Activated CD4-positive, alpha-beta T cell treated with anti-CD3 and anti-CD28 coated beads, Interleukin-2, amount 10 ng/mL, durations not matched to agents 24 days and 14 days (primary cell): ENCODE results near the gene OPA1. TPM values are rescaled to one million over a fixed set of nuclear protein-coding genes. Genes with fewer than 3 reads are reported as not detected.

Experiments used
- DNase-seq: peaks from one replicate; pipeline ENCODE4 v3.0.0; 2022
- H3K27ac Mint-ChIP-seq: one replicate; pipeline ENCODE4 v1.8.0; 2022; ENCODE audit warnings: mild to moderate bottlenecking, mixed read lengths
- H3K27me3 Mint-ChIP-seq: one replicate; pipeline ENCODE4 v1.8.0; 2022; ENCODE audit warnings: mixed read lengths
- H3K36me3 Mint-ChIP-seq: one replicate; pipeline ENCODE4 v1.8.0; 2022; ENCODE audit warnings: low read depth, mild to moderate bottlenecking, mixed read lengths
- H3K4me1 Mint-ChIP-seq: one replicate; pipeline ENCODE4 v1.8.0; 2021; ENCODE audit warnings: mixed read lengths
- H3K4me3 Mint-ChIP-seq: one replicate; pipeline ENCODE4 v1.8.0; 2022; ENCODE audit warnings: mild to moderate bottlenecking, moderate library complexity, mixed read lengths
- H3K9me3 Mint-ChIP-seq: one replicate; pipeline ENCODE4 v1.8.0; 2021; ENCODE audit warnings: mixed read lengths
- intact Hi-C: fragments of 100-400 bp; cut with micrococcal nuclease; formaldehyde crosslinking; loops from one replicate; pipeline ENCODE4 v1.15.1; 2023
- total RNA-seq: library from RNA; stranded (reverse); gene quantifications from 2 replicates; pipeline ENCODE4 v1.2.3, GENCODE V29; 2022

Gene OPA1
- total RNA-seq, 1 donor from 2014 or later, result 91.2 TPM

DNA sequence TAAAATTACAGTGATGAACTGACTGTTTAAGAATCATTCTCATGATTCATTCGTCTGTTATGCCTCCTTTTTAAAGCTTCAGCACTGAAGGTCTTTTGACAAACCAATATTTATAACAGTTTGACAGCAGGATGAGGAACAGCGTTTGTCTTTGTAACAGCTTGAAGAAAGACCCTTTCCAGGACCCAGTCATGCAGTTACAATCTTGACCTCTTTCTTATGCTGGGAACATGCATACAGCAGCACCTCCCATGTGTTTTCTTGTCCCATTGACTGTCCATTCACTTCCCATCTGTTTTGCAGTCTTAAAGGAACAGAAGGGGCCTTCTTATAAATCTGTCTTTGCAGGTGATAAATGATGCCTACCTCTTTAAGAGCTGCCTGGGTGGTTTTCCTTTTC, 87.2 kb downstream of the OPA1 start:
- no peak overlapping the region for H3K27ac Mint-ChIP-seq
- H3K4me1 Mint-ChIP-seq, result peaks cover 3% of the 10 kb centered on the region
- H3K4me3 Mint-ChIP-seq, result no peak overlapping the region
- intact Hi-C loops, result no loop called here
- H3K27me3 Mint-ChIP-seq, result no peaks in the 10 kb centered on the region
- DNase-seq, result no peak
- no peaks in the 10 kb centered on the region for H3K9me3 Mint-ChIP-seq
- H3K36me3 Mint-ChIP-seq, result peaks cover 25% of the 10 kb centered on the region

GRCh38 chr3:193681631-193682030, 88.6 kb downstream of the OPA1 start:
- Mint-ChIP-seq H3K27me3 (no peaks in the 10 kb centered on the region), H3K4me1 (peaks cover 3% of the 10 kb centered on the region), H3K27ac (no peak overlapping the region), H3K4me3 (no peak overlapping the region), H3K36me3 (peaks cover 16% of the 10 kb centered on the region), H3K9me3 (no peaks in the 10 kb centered on the region)
- DNase-seq, result no peak
- intact Hi-C loops, result no loop called here

DNA sequence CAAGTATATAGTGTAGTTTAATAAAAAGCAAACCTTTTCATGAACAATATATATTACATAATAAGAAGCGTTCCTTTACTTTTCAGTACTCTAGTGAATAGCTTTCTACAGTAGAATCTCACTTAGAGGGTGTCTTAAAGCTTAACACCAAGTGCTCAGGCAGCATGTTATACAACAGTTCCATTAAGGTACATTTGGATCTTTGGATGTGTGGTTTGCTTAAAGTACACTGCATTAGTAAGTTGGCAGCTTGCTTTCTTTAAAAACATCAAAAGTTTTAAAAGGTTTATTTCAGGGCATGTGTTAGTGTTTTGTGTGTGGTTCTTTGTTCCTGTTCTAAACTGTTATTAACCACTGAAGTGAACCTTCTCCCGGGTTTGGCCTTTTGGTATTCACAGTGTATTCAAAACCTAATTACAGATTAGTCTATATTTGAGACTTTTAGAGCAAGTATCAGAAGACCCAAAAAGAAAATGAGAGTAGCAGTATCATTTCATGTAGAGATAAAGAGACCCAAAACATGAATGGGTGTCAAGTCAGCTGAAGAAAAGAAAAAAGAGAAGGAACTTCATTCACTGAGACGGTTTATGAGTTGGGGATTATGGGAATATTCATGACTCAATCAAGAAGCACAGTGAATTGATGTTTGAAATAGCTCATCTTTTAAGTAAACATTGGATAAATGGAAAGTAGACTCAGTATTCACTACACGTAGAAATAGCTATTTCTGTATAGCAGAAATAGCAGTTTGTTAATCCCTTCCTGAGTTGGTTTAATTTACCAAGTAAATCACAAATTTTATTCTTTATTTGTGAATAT, 93.9 kb downstream of the OPA1 start:
- Mint-ChIP-seq H3K27ac (no peak overlapping the region), H3K27me3 (no peaks in the 10 kb centered on the region)

GRCh38 chr3:193688834-193689714, 96.1 kb downstream of the OPA1 start:
- Mint-ChIP-seq H3K27ac (no peak overlapping the region), H3K36me3 (peaks cover 13% of the 10 kb centered on the region), H3K4me3 (no peak overlapping the region), H3K4me1 (peaks cover 4% of the 10 kb centered on the region), H3K27me3 (no peaks in the 10 kb centered on the region), H3K9me3 (no peaks in the 10 kb centered on the region)
- intact Hi-C loops, result no loop called here
- DNase-seq, result no peak

More for the DNA sequence above, 93.9 kb downstream of the OPA1 start:
- no peak overlapping the region for H3K4me3 Mint-ChIP-seq
- H3K4me1 Mint-ChIP-seq, result peaks cover 4% of the 10 kb centered on the region
- H3K9me3 Mint-ChIP-seq, result no peaks in the 10 kb centered on the region
- H3K36me3 Mint-ChIP-seq, result peaks cover 3% of the 10 kb centered on the region
- no peak for DNase-seq
- intact Hi-C loops, result no loop called here

- no peaks in the 10 kb centered on the region for H3K4me1 Mint-ChIP-seq
- H3K4me3 Mint-ChIP-seq, result no peak overlapping the region
- no peak overlapping the region for H3K27ac Mint-ChIP-seq
- H3K27me3 Mint-ChIP-seq, result no peaks in the 10 kb centered on the region
- peaks cover 25% of the 10 kb centered on the region for H3K36me3 Mint-ChIP-seq
- no peak for DNase-seq
- H3K9me3 Mint-ChIP-seq, result no peaks in the 10 kb centered on the region
- intact Hi-C loops, result no loop called here
Measured at GRCh38 chr3:193693774-193694173, 100.8 kb downstream of the OPA1 start.

DNA sequence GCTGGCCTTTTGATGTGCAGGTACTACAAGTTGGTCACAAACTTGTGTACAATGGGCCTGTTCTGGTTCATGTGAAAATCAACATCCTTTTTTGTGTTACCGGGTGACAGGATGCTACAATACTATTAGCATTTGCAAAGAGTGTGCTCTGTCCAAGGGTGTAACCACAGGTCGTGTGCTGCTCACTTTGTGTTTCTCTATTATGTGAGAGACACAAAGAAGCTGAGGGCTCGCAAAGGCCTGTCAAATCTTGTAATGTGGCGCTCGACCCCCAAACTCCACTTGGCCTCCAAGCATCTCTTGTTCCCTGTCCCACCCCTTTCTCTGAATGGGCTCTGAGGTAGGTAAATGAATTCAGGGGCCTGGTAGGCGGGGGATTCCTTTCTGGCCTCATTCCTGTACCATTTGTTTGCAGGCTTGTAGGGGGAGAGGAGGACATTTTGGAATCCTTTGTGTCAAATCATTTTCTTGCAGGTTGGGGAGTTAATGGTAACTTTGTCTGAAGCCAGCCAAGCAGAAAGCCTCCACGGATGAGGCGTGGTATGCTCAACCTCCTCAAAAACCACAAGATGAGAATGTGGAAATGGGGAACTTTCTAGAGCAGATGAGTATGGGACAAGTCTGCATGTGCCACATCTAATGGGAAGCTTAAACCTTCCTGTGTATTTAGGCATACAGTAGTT, 109.1 kb downstream of the OPA1 start:
- intact Hi-C loops, result no loop called here
- DNase-seq, result no peak
- Mint-ChIP-seq H3K4me3 (no peak overlapping the region), H3K36me3 (peaks cover 10% of the 10 kb centered on the region), H3K27ac (no peak overlapping the region), H3K9me3 (no peaks in the 10 kb centered on the region), H3K4me1 (peaks cover 5% of the 10 kb centered on the region), H3K27me3 (no peaks in the 10 kb centered on the region)

DNA sequence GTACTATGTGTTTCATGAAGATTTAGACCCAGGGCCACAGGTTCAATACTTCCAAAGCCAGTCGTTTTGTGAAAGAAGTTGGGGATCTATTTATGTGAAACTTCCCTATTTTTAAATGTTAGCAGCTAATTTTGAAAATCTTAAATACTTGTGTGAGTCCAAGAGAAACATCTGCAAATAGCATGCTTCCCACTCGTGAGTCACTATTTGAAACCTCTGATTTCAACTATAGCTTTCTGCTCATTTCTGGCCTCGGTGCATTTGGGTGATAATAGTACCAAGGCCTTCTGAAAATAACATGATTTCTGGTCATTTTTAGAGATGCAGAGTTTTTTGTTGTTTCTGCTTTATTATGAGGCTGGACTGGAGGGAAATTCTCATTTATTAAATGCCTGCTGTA, 110.0 kb downstream of the OPA1 start:
- H3K4me3 Mint-ChIP-seq, result no peak overlapping the region
- intact Hi-C loops, result no loop called here

DNA sequence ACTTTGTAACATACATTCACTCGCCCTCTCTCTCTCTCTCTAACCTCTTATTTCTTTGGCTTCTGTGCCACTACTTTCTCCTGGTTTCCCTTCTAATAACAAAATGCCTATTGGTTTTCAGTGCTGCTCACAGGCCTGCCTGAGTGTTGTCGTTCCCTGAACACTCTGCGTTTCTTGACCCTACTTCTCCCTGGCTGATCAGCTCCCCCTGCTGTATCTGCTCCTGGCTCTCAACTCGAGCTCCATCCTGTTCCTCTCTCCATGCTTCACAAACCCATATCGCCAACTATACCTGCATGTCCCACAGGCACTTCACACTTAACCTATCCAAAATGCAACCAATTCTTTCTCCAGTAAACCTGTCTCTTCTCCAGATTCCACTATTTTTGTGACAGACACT, 111.4 kb downstream of the OPA1 start:
- no peak for DNase-seq
- Mint-ChIP-seq H3K4me3 (no peak overlapping the region), H3K36me3 (peaks cover 7% of the 10 kb centered on the region), H3K9me3 (no peaks in the 10 kb centered on the region), H3K4me1 (peaks cover 5% of the 10 kb centered on the region), H3K27me3 (no peaks in the 10 kb centered on the region), H3K27ac (no peak overlapping the region)
- intact Hi-C loops, result no loop called here

More for the DNA sequence above, 110.0 kb downstream of the OPA1 start:
- Mint-ChIP-seq H3K36me3 (peaks cover 10% of the 10 kb centered on the region), H3K27ac (no peak overlapping the region), H3K9me3 (no peaks in the 10 kb centered on the region), H3K27me3 (no peaks in the 10 kb centered on the region), H3K4me1 (peaks cover 5% of the 10 kb centered on the region)
- DNase-seq, result no peak

- H3K27me3 Mint-ChIP-seq, result no peaks in the 10 kb centered on the region
- no peak for DNase-seq
- H3K27ac Mint-ChIP-seq, result no peak overlapping the region
- no peak overlapping the region for H3K4me3 Mint-ChIP-seq
- no peaks in the 10 kb centered on the region for H3K4me1 Mint-ChIP-seq
- peaks cover 2% of the 10 kb centered on the region for H3K9me3 Mint-ChIP-seq
- no peaks in the 10 kb centered on the region for H3K36me3 Mint-ChIP-seq
- intact Hi-C loops, result no loop called here
Measured at GRCh38 chr3:193708270-193708669, 115.3 kb downstream of the OPA1 start.

DNA sequence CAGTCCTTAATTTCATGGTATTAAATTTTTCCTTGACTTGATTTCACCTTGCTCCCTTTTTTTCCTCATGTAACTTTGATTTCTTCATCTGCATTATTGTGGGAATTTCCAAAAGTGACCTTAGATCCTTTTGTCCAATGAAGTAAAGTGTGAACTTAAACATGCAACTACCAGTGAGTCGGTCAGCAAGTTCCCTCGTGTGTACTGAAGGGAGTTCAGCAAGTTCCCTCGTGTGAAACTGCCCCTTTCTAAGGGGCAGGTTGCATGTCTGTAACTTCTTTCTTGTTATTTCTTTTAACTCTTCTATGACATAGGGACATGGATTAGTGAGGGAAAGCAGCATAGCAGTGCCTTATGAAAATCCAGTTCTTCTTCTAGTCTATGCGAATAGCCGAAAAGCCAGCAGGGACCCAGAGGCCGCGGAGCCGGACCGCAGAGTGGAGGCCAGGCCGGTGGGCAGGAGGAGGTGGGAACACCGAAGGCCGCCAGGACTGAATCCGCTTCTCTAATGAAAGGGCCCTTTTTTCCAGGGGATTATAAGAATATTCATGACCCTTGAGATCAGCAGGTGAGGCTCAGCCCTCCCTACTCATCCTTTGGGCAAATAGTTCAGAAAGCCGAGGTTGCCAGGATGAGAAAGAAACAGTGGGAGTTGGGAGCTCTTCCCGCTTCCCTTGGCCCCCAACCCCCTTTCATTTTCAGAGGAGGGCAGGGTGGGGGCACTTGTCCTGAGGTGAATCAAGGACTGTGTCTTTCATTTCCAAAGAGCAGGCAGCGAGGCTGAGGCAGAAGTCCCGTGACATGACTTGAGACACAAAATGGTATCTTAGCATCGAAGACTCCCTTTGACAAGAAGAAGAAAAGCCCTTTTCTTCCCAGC, 117.5 kb downstream of the OPA1 start:
- Mint-ChIP-seq H3K4me1 (peaks cover 2% of the 10 kb centered on the region), H3K36me3 (peaks cover 5% of the 10 kb centered on the region), H3K4me3 (no peak overlapping the region), H3K9me3 (peaks cover 14% of the 10 kb centered on the region), H3K27ac (no peak overlapping the region), H3K27me3 (no peaks in the 10 kb centered on the region)
- intact Hi-C loops, result no loop called here
- no peak for DNase-seq

- no peak overlapping the region for H3K27ac Mint-ChIP-seq
- peaks cover 5% of the 10 kb centered on the region for H3K36me3 Mint-ChIP-seq
- peaks cover 4% of the 10 kb centered on the region for H3K4me1 Mint-ChIP-seq
- intact Hi-C loops, result no loop called here
- no peak for DNase-seq
- H3K27me3 Mint-ChIP-seq, result no peaks in the 10 kb centered on the region
- H3K4me3 Mint-ChIP-seq, result no peak overlapping the region
- peaks cover 15% of the 10 kb centered on the region for H3K9me3 Mint-ChIP-seq
Measured at GRCh38 chr3:193711166-193711485, 118.1 kb downstream of the OPA1 start.

GRCh38 chr3:193711523-193711963, 118.5 kb downstream of the OPA1 start:
- no peak for DNase-seq
- H3K27ac Mint-ChIP-seq, result no peak overlapping the region
- H3K36me3 Mint-ChIP-seq, result peaks cover 5% of the 10 kb centered on the region
- H3K4me3 Mint-ChIP-seq, result no peak overlapping the region
- H3K27me3 Mint-ChIP-seq, result no peaks in the 10 kb centered on the region
- intact Hi-C loops, result no loop called here
- H3K4me1 Mint-ChIP-seq, result peaks cover 8% of the 10 kb centered on the region
- peaks cover 15% of the 10 kb centered on the region for H3K9me3 Mint-ChIP-seq

- DNase-seq, result no peak
- H3K36me3 Mint-ChIP-seq, result peaks cover 5% of the 10 kb centered on the region
- intact Hi-C loops, result no loop called here
- peaks cover 8% of the 10 kb centered on the region for H3K4me1 Mint-ChIP-seq
- no peak overlapping the region for H3K27ac Mint-ChIP-seq
- H3K9me3 Mint-ChIP-seq, result peaks cover 15% of the 10 kb centered on the region
- H3K4me3 Mint-ChIP-seq, result no peak overlapping the region
- H3K27me3 Mint-ChIP-seq, result no peaks in the 10 kb centered on the region
Measured at GRCh38 chr3:193711964-193712598, 119.1 kb downstream of the OPA1 start.
